DOHH2 (cell line): ENCODE data around the gene FCHSD2.

Source experiments
- EZH2phosphoT487 ChIP-seq: fragments of 200-600 bp; sonication (generic); IDR thresholded peaks from 2 replicates; pipeline ENCODE4 v1.6.1; 2017; ENCODE audit warnings: borderline replicate concordance, mild to moderate bottlenecking, antibody characterized with exemption, low read length, moderate library complexity, mixed read lengths
- TF ChIP-seq, protein P1 (sequence below): fragments of 200-600 bp; sonication (generic); IDR thresholded peaks from one replicate; pipeline ENCODE4 v1.5.1; 2014; ENCODE audit warnings: antibody characterized with exemption, mild to moderate bottlenecking, low read depth, low read length; ENCODE audit not compliant: poor library complexity, severe bottlenecking

DNA sequence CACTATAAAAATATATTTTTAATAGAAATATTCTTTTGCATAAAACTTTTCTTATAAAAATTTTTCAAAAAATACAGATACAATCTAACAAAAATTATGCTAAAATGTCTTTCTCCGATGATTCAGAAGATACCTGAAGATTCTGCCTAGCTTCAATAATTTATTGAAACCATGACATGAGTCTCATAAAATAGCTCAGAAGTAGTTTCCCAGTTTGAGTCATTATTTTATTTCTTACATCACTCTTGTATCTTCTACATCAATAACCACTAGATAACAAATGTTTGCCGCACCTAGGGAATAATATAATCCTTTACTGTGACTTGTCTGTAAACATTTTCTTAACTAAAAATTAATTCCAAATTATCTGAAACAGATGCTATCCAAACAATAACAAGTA lies 158.6 kb downstream of the FCHSD2 start:
- TF ChIP-seq, protein P1, sequence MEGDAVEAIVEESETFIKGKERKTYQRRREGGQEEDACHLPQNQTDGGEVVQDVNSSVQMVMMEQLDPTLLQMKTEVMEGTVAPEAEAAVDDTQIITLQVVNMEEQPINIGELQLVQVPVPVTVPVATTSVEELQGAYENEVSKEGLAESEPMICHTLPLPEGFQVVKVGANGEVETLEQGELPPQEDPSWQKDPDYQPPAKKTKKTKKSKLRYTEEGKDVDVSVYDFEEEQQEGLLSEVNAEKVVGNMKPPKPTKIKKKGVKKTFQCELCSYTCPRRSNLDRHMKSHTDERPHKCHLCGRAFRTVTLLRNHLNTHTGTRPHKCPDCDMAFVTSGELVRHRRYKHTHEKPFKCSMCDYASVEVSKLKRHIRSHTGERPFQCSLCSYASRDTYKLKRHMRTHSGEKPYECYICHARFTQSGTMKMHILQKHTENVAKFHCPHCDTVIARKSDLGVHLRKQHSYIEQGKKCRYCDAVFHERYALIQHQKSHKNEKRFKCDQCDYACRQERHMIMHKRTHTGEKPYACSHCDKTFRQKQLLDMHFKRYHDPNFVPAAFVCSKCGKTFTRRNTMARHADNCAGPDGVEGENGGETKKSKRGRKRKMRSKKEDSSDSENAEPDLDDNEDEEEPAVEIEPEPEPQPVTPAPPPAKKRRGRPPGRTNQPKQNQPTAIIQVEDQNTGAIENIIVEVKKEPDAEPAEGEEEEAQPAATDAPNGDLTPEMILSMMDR = no peak
- TF ChIP-seq EZH2phosphoT487 = no peak
